H1 (cell line): Measurements from ENCODE around the gene ALDH7A1.

ENCODE experiments used
- CEBPB ChIP-seq: IDR thresholded peaks from 2 replicates; pipeline ENCODE4 v1.6.1; 2012; ENCODE audit warnings: low read depth, low read length
- CTCF ChIP-seq, 3 experiments: IDR thresholded peaks; 1 replicate in 2 of 3; 2 replicates in 1 of 3; pipeline versions ENCODE4 v1.5.1 to v1.6.1; 2011; ENCODE audit warnings: low read length in 3 of 3, mild to moderate bottlenecking in 3 of 3, inconsistent platforms in 2 of 3, low read depth in 1 of 3, moderate library complexity in 1 of 3; ENCODE audit not compliant: insufficient read depth in 1 of 3; ENCODE audit errors: control extremely low read depth in 1 of 3
- GABPA ChIP-seq: IDR thresholded peaks from 2 replicates; pipeline ENCODE4 v1.6.1; 2011; ENCODE audit warnings: mild to moderate bottlenecking, low read length, moderate library complexity, borderline replicate concordance; ENCODE audit not compliant: insufficient read depth
- JUN ChIP-seq: IDR thresholded peaks from 2 replicates; pipeline ENCODE4 v1.6.1; 2011; ENCODE audit warnings: low read depth, mild to moderate bottlenecking, improper control_type of control experiment, low read length
- KDM5A ChIP-seq: fragments of 200-600 bp; IDR thresholded peaks from 2 replicates; pipeline ENCODE4 v1.7.1; 2012; ENCODE audit warnings: mild to moderate bottlenecking, low read length, inconsistent platforms, mixed read lengths
- MAFK ChIP-seq: IDR thresholded peaks from 2 replicates; pipeline ENCODE4 v1.6.1; 2012; ENCODE audit warnings: low read depth, mild to moderate bottlenecking, improper control_type of control experiment, low read length
- POLR2A ChIP-seq, 2 experiments: IDR thresholded peaks; 1 replicate in 1 of 2; 2 replicates in 1 of 2; pipeline ENCODE4 v1.6.1; 2011; ENCODE audit warnings: low read depth in 2 of 2, low read length in 2 of 2, mild to moderate bottlenecking in 2 of 2; ENCODE audit errors: control extremely low read depth in 1 of 2
- POU5F1 ChIP-seq: IDR thresholded peaks from 2 replicates; pipeline ENCODE4 v1.6.1; 2011; ENCODE audit warnings: low read depth, mild to moderate bottlenecking, low read length, moderate library complexity
- SRF ChIP-seq: IDR thresholded peaks from 2 replicates; pipeline ENCODE4 v1.6.1; 2011; ENCODE audit warnings: mild to moderate bottlenecking, low read depth, low read length, moderate library complexity
- TAF1 ChIP-seq: IDR thresholded peaks from 2 replicates; pipeline ENCODE4 v1.6.1; 2011; ENCODE audit warnings: mild to moderate bottlenecking, low read depth, low read length

GRCh38 chr5:126482591-126482990 is 112.4 kb downstream of the ALDH7A1 start:
- no peak for TF ChIP-seq POU5F1
- TF ChIP-seq KDM5A, result no peak
- no peak for TF ChIP-seq SRF
- TF ChIP-seq CTCF (IDR thresholded peaks at IDR 0.05; ENCODE audit: control extremely low read depth in 1 of 3, insufficient read depth in 1 of 3, low read depth in 1 of 3, low read length in 3 of 3), result no peak
- TF ChIP-seq MAFK, result no peak
- no peak for TF ChIP-seq GABPA
- no peak for TF ChIP-seq JUN
- no peak for TF ChIP-seq CEBPB
- TF ChIP-seq POLR2A (IDR thresholded peaks at IDR 0.05; ENCODE audit: control extremely low read depth in 1 of 2, low read depth in 2 of 2, low read length in 2 of 2), result no peak
- no peak for TF ChIP-seq TAF1
